22Rv1 (cell line): ENCODE measurements around the gene C14orf119.

Experiments used
- ZFX ChIP-seq: fragments of 450-650 bp; IDR thresholded peaks from 2 replicates; pipeline ENCODE4 v1.6.1; 2017; ENCODE audit warnings: antibody characterized with exemption, borderline replicate concordance
- TF ChIP-seq, protein P1 (sequence below): fragments of 450-650 bp; IDR thresholded peaks from 2 replicates; pipeline ENCODE4 v1.5.1; 2017; ENCODE audit warnings: mild to moderate bottlenecking

DNA sequence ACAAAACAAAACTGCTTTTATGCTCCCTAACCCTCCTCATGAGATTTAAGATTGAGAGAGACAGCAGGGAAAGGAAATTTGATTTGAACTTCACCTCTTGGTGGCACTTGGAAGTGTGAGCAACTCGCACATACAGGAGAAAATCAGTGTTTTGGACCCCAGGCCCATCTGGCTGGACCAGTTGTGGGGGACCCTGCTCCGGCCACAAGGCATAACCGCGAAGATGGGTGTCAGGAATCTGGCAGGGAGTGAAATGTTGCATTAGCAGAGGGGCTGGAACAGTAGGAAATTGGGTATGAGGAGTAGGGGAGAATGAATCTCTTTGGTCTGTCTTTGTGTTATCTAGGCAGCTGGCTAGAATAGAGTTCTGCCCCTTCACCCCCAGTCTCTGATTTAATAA lies 8.3 kb downstream of the C14orf119 start:
- TF ChIP-seq, protein P1, sequence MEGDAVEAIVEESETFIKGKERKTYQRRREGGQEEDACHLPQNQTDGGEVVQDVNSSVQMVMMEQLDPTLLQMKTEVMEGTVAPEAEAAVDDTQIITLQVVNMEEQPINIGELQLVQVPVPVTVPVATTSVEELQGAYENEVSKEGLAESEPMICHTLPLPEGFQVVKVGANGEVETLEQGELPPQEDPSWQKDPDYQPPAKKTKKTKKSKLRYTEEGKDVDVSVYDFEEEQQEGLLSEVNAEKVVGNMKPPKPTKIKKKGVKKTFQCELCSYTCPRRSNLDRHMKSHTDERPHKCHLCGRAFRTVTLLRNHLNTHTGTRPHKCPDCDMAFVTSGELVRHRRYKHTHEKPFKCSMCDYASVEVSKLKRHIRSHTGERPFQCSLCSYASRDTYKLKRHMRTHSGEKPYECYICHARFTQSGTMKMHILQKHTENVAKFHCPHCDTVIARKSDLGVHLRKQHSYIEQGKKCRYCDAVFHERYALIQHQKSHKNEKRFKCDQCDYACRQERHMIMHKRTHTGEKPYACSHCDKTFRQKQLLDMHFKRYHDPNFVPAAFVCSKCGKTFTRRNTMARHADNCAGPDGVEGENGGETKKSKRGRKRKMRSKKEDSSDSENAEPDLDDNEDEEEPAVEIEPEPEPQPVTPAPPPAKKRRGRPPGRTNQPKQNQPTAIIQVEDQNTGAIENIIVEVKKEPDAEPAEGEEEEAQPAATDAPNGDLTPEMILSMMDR = no peak
- no peak for TF ChIP-seq ZFX
